HG03280 (cell line): ENCODE data around the gene ZNF112.
"Not testable (repeated sequence)": the region's sequence is repeated elsewhere in the genome, so short reads cannot be mapped to it uniquely, and the experiment has no call there.

Experiments
- ATAC-seq: cut with Tn5 transposase; IDR thresholded peaks from one replicate; pipeline ENCODE4 v1.9.1; 2021; ENCODE audit warnings: mild to moderate bottlenecking, moderate library complexity; ENCODE audit not compliant: unreplicated experiment

ZNF112 gene

GRCh38 chr19:44356383-44357111 is at the start of gene ZNF112:
TSS of gene ZNF112 (minus strand) at chr19:44356680. CDS start at chr19:44340539, 16,141 bp downstream.
- ATAC-seq: no peak

GRCh38 chr19:44401139-44402115 is 44.9 kb upstream of the ZNF112 start, which contains the start of gene ZNF285:
TSS of gene ZNF285 (minus strand) at chr19:44401608. CDS start at chr19:44397213, 4,395 bp downstream.
- ATAC-seq: no peak

- not testable (repeated sequence) for ATAC-seq
Observed at GRCh38 chr19:44389268-44389667, 32.8 kb upstream of the ZNF112 start.

- no peak for ATAC-seq
Observed at GRCh38 chr19:44374789-44375188, 18.3 kb upstream of the ZNF112 start.

GRCh38 chr19:44371815-44372480 is 15.5 kb upstream of the ZNF112 start:
- no peak for ATAC-seq

- no peak for ATAC-seq
Observed at GRCh38 chr19:44367024-44367423, 10.5 kb upstream of the ZNF112 start.

GRCh38 chr19:44346556-44346955 is 9.9 kb downstream of the ZNF112 start:
- ATAC-seq: no peak

GRCh38 chr19:44345959-44346358 is 10.5 kb downstream of the ZNF112 start:
- no peak for ATAC-seq

- no peak for ATAC-seq
Observed at GRCh38 chr19:44344255-44344654, 12.2 kb downstream of the ZNF112 start.

GRCh38 chr19:44341794-44342193 is 14.7 kb downstream of the ZNF112 start:
- no peak for ATAC-seq

GRCh38 chr19:44334639-44335038 is 21.8 kb downstream of the ZNF112 start:
- not testable (repeated sequence) for ATAC-seq

- no peak for ATAC-seq
Observed at GRCh38 chr19:44332145-44332544, 24.3 kb downstream of the ZNF112 start.

GRCh38 chr19:44315883-44316282 is 40.6 kb downstream of the ZNF112 start:
- ATAC-seq: no peak

- no peak for ATAC-seq
Observed at GRCh38 chr19:44313231-44313630, 43.2 kb downstream of the ZNF112 start.

GRCh38 chr19:44308011-44308410 is 48.5 kb downstream of the ZNF112 start:
- ATAC-seq: no peak

- ATAC-seq: no peak
Observed at GRCh38 chr19:44306283-44306682, 50.2 kb downstream of the ZNF112 start.

GRCh38 chr19:44305457-44305856 is 51.0 kb downstream of the ZNF112 start:
- no peak for ATAC-seq

- peak; percentile 84 for ATAC-seq
Observed at GRCh38 chr19:44304659-44305193, 51.8 kb downstream of the ZNF112 start, which contains the start of gene ZNF235. TSS of gene ZNF235 (minus strand) at chr19:44305025. CDS start at chr19:44303404, 1,621 bp downstream.

GRCh38 chr19:44303976-44304568 is 52.4 kb downstream of the ZNF112 start:
- ATAC-seq: no peak

- ATAC-seq: no peak
Observed at GRCh38 chr19:44303320-44303719, 53.2 kb downstream of the ZNF112 start.
